Measurements from ENCODE around the gene CFAP74. TPM values are rescaled to one million over a fixed set of nuclear protein-coding genes. Genes with fewer than 3 reads are reported as not detected.

The CFAP74 gene
- total and polyA plus RNA-seq, 2 of the 13 experiments (the other 11 are each of a cell fraction or from before 2014, with no cell fraction given): 0.27 to 0.62 TPM

- TF ChIP-seq PRDM4 (CRISPR knock-in tag; IDR thresholded peaks at IDR 0.05; ENCODE audit: borderline replicate concordance) (no peak), ZBTB8A (CRISPR knock-in tag; IDR thresholded peaks at IDR 0.05; ENCODE audit: borderline replicate concordance, low read depth) (no peak), ZNF383 (CRISPR knock-in tag; IDR thresholded peaks at IDR 0.05; ENCODE audit: borderline replicate concordance) (no peak), KDM5B (CRISPR knock-in tag; IDR thresholded peaks at IDR 0.05; ENCODE audit: borderline replicate concordance) (peak; percentile 61; the same call in 1 of the 2 replicates), FIP1L1 (IDR thresholded peaks at IDR 0.05; ENCODE audit: borderline replicate concordance, insufficient read depth, low read depth, low read length) (no peak), KMT2A (CRISPR knock-in tag; IDR thresholded peaks at IDR 0.05) (no peak), EHMT2 (IDR thresholded peaks at IDR 0.05; ENCODE audit: borderline replicate concordance, low read depth, low read length) (no peak), ZNF550 (CRISPR knock-in tag; IDR thresholded peaks at IDR 0.05; ENCODE audit: borderline replicate concordance) (no peak), GZF1 (CRISPR knock-in tag; IDR thresholded peaks at IDR 0.05) (0 out of 2 replicates have a peak, but pooled peaks have one; percentile 33), NFE2L2 (IDR thresholded peaks at IDR 0.05; ENCODE audit: low read length) (no peak), HOXA9 (CRISPR knock-in tag; IDR thresholded peaks at IDR 0.05; ENCODE audit: borderline replicate concordance) (no peak), GLMP (CRISPR knock-in tag; IDR thresholded peaks at IDR 0.05; ENCODE audit: borderline replicate concordance) (no peak), NONO (IDR thresholded peaks at IDR 0.05) (no peak), NONO (CRISPR knock-in tag; conservative IDR thresholded peaks at IDR 0.05) (0 out of 2 replicates have a peak, but pooled peaks have one; percentile 1), ZNF350 (CRISPR knock-in tag; IDR thresholded peaks at IDR 0.05; ENCODE audit: borderline replicate concordance, low read depth) (peak; percentile 81), CCDC6 (CRISPR knock-in tag; IDR thresholded peaks at IDR 0.05) (no peak; the same call in 1 of the 2 replicates), ZNF609 (CRISPR knock-in tag; IDR thresholded peaks at IDR 0.05; ENCODE audit: borderline replicate concordance) (0 out of 2 replicates have a peak, but pooled peaks have one; percentile 23), CBX1 (IDR thresholded peaks at IDR 0.05; ENCODE audit: low read depth) (no peak), TBP (CRISPR knock-in tag; IDR thresholded peaks at IDR 0.05) (no peak), MXI1 (IDR thresholded peaks at IDR 0.05; ENCODE audit: borderline replicate concordance, low read depth, low read length) (peak; percentile 7; the same call in 1 of the 3 replicates), ZNF354B (CRISPR knock-in tag; IDR thresholded peaks at IDR 0.05) (no peak)
Observed at GRCh38 chr1:1891349-1892078, 112.1 kb downstream of the CFAP74 start (continued).

Data from HepG2 (cell line).